IMR-90 (cell line): ENCODE measurements around the gene GGACT. TPM values are rescaled to one million over a fixed set of nuclear protein-coding genes. Genes with fewer than 3 reads are reported as not detected.

ENCODE experiments used
- ATAC-seq: fragments of 200-7000 bp; cut with Tn5 transposase; 2 replicates; pipeline ENCODE4 v1.9.1; 2020; ENCODE audit warnings: low read depth, mild to moderate bottlenecking, moderate library complexity
- BruUV-seq: library from RNA; stranded (reverse); fragments of 400-500 nt; replicated peaks from 2 replicates; lab custom pipeline; 2021; lab: Mats Ljungman, UMichigan
- CTCF ChIA-PET: fragments of 300-600 bp; formaldehyde crosslinking; extraction: SDS; loops from one replicate; lab custom pipeline; 2021; ENCODE audit warnings: antibody characterized with exemption; lab: Yijun Ruan, JAX
- POLR2A ChIA-PET: fragments of 300-600 bp; sonication (Branson Sonifier 250); formaldehyde crosslinking; loops from one replicate; lab custom pipeline; 2022; ENCODE audit warnings: antibody characterized with exemption; ENCODE audit not compliant: unreplicated experiment; lab: Charles Lee
- DNase-seq: peaks from one replicate; pipeline ENCODE4 v3.0.0; 2013
- H2AFZ ChIP-seq: replicated peaks from 2 replicates; pipeline ENCODE3; 2013; ENCODE audit warnings: low read length, mild to moderate bottlenecking; ENCODE audit not compliant: poor library complexity
- H2AK5ac ChIP-seq: 2 replicates; pipeline ENCODE4 v1.6.1; 2013; ENCODE audit warnings: low read depth, low read length, inconsistent platforms
- H2AK9ac ChIP-seq: replicated peaks from 2 replicates; pipeline ENCODE3; 2013; ENCODE audit warnings: mild to moderate bottlenecking, low read depth, low read length, moderate library complexity; ENCODE audit not compliant: poor library complexity
- H2BK120ac ChIP-seq: 2 replicates; pipeline ENCODE4 v1.6.1; 2013; ENCODE audit warnings: low read depth, low read length, inconsistent platforms
- H2BK15ac ChIP-seq: 3 replicates; pipeline ENCODE4 v1.6.1; 2013; ENCODE audit warnings: low read depth, low read length, inconsistent platforms
- H2BK20ac ChIP-seq: 2 replicates; pipeline ENCODE4 v1.6.1; 2013; ENCODE audit warnings: low read depth, mild to moderate bottlenecking, inconsistent platforms, low read length, moderate library complexity
- H2BK5ac ChIP-seq: 2 replicates; pipeline ENCODE4 v1.6.1; 2013; ENCODE audit warnings: mild to moderate bottlenecking, low read depth, low read length, inconsistent platforms; ENCODE audit not compliant: poor library complexity, severe bottlenecking
- H3K14ac ChIP-seq: replicated peaks from 2 replicates; pipeline ENCODE4 v1.6.1; 2013; ENCODE audit warnings: low read depth, low read length, inconsistent platforms
- H3K18ac ChIP-seq: 2 replicates; pipeline ENCODE4 v1.6.1; 2013; ENCODE audit warnings: low read depth, low read length, control low read depth
- H3K23ac ChIP-seq: 2 replicates; pipeline ENCODE4 v1.6.1; 2013; ENCODE audit warnings: low read depth, low read length, inconsistent platforms
- H3K27ac ChIP-seq: 2 replicates; pipeline ENCODE4 v1.5.1; 2013; ENCODE audit warnings: mild to moderate bottlenecking, control low read depth, low read length; ENCODE audit not compliant: insufficient read depth
- H3K27me3 ChIP-seq: 2 replicates; pipeline ENCODE4 v1.6.1; 2013; ENCODE audit warnings: low read length; ENCODE audit not compliant: control insufficient read depth, insufficient read depth
- H3K36me3 ChIP-seq: 2 replicates; pipeline ENCODE4 v1.6.1; 2013; ENCODE audit warnings: low read length, mixed read lengths; ENCODE audit not compliant: control insufficient read depth, insufficient read depth
- H3K4ac ChIP-seq: 2 replicates; pipeline ENCODE4 v1.6.1; 2013; ENCODE audit warnings: low read depth, low read length, inconsistent platforms
- H3K4me1 ChIP-seq: 2 replicates; pipeline ENCODE4 v1.6.1; 2013; ENCODE audit warnings: low read length, mixed read lengths; ENCODE audit not compliant: control insufficient read depth, insufficient read depth
- H3K4me2 ChIP-seq: 2 replicates; pipeline ENCODE4 v1.6.1; 2013; ENCODE audit warnings: low read depth, mild to moderate bottlenecking, control low read depth, low read length, moderate library complexity
- H3K4me3 ChIP-seq: 2 replicates; pipeline ENCODE4 v1.5.1; 2013; ENCODE audit warnings: low read depth, mild to moderate bottlenecking, control low read depth, low read length, moderate library complexity; ENCODE audit not compliant: insufficient read depth
- H3K56ac ChIP-seq: 2 replicates; pipeline ENCODE4 v1.6.1; 2013; ENCODE audit warnings: low read length, inconsistent platforms; ENCODE audit not compliant: insufficient read depth; ENCODE audit errors: extremely low read depth
- H3K79me1 ChIP-seq, 2 experiments: 2 replicates each; pipeline ENCODE4 v1.6.1; 2013; ENCODE audit warnings: low read length in 2 of 2, inconsistent platforms in 1 of 2, low read depth in 1 of 2
- H3K9ac ChIP-seq: 2 replicates; pipeline ENCODE4 v1.6.1; 2013; ENCODE audit warnings: low read depth, low read length, control low read depth
- H3K9me1 ChIP-seq: 2 replicates; pipeline ENCODE4 v1.6.1; 2013; ENCODE audit warnings: low read length, inconsistent platforms; ENCODE audit not compliant: insufficient read depth
- H3K9me3 ChIP-seq: 2 replicates; pipeline ENCODE4 v1.6.1; 2013; ENCODE audit warnings: low read length; ENCODE audit not compliant: control insufficient read depth, insufficient read depth
- H4K20me1 ChIP-seq: 2 replicates; pipeline ENCODE4 v1.6.1; 2013; ENCODE audit warnings: low read length, inconsistent platforms; ENCODE audit not compliant: insufficient read depth
- H4K5ac ChIP-seq: 2 replicates; pipeline ENCODE4 v1.6.1; 2013; ENCODE audit warnings: mild to moderate bottlenecking, low read depth, low read length, control low read depth
- H4K8ac ChIP-seq, 2 experiments: 2 replicates each; pipeline ENCODE4 v1.6.1; 2013; ENCODE audit warnings: low read depth in 2 of 2, low read length in 2 of 2, control low read depth in 1 of 2, inconsistent platforms in 1 of 2
- H4K91ac ChIP-seq: 2 replicates; pipeline ENCODE4 v1.6.1; 2013; ENCODE audit warnings: low read depth, low read length, inconsistent platforms; ENCODE audit not compliant: insufficient read depth
- CEBPB ChIP-seq: IDR thresholded peaks from 2 replicates; pipeline ENCODE4 v1.6.1; 2012; ENCODE audit warnings: low read depth, low read length, improper control_type of control experiment
- RCOR1 ChIP-seq: IDR thresholded peaks from 2 replicates; pipeline ENCODE4 v1.6.1; 2012; ENCODE audit warnings: mild to moderate bottlenecking, low read length, improper control_type of control experiment; ENCODE audit not compliant: insufficient replicate concordance
- WGBS, 2 experiments: methylation state at CpG; one replicate each; pipeline versions ENCODE4 v1.1.5 to v1.1.7; 2013; ENCODE audit warnings: missing lambda C conversion rate in 2 of 2; ENCODE audit not compliant: insufficient read length in 1 of 2; ENCODE audit errors: extremely low coverage in 2 of 2; 5-methylcytosine and 5-hydroxymethylcytosine counted together
- dilution Hi-C: fragments of 300-500 bp; cut with HindIII; formaldehyde crosslinking; loops from one replicate; pipeline ENCODE4 v1.14.3; 2018; ENCODE audit warnings: low sequenced_read_pairs; ENCODE audit not compliant: unreplicated experiment
- in situ Hi-C: fragments of 300-500 bp; cut with MboI; formaldehyde crosslinking; loops from 3 replicates; pipeline ENCODE4 v1.14.3; 2019; ENCODE audit warnings: low sequenced_read_pairs, inconsistent platforms, mixed read lengths
- intact Hi-C: fragments of 100-400 bp; cut with micrococcal nuclease; formaldehyde crosslinking; loops from 2 replicates; pipeline ENCODE4 v1.10.0; 2022
- polyA plus RNA-seq, 3 experiments: library from polyadenylated mRNA; depleted of rRNA; stranded (reverse); fragments of >200 nt; gene quantifications; 2 replicates each; pipeline ENCODE4 v1.2.3, GENCODE V29; 2012; ENCODE audit warnings: low replicate concordance in 1 of 3
- total RNA-seq: library from RNA; depleted of rRNA; stranded (reverse); fragments of >200 nt; gene quantifications from 2 replicates; pipeline ENCODE4 v1.2.3, GENCODE V29; 2012
- TF ChIP-seq, protein P1 (sequence below): fragments of 150-350 bp; IDR thresholded peaks from 2 replicates; pipeline ENCODE4 v1.6.1; 2016; ENCODE audit warnings: low read depth, mild to moderate bottlenecking, low read length, moderate library complexity, borderline replicate concordance

GGACT gene
- total and polyA plus RNA-seq, 2 of the 4 experiments (the other 2 are of a cell fraction): 2.0 to 2.6 TPM

DNA sequence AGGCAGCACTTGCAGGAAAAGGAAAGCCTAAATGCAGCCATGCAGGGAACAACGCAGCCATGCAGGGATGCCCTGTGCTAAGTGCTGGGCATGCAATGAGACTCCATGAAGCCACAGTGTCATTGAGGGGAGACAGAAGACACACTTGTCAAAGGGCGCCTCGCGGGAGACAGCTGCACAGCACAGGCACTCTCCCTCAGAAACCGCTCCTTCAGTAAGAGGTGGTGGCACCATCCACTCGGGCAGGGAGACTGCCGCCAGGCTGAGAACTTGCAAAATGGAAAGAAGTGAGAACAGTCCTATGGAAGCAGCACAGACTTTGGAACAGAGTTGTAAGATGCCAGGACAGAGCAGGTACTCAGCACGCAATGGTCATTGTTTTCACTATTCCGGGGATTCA lies 51.1 kb downstream of the GGACT start:
- H2BK15ac ChIP-seq: no peak overlapping the region
- in situ Hi-C loops: loop anchor here (10.0 kb wide), 1 partner anchor 623 kb away; no protein-coding TSS in a partner anchor
- H3K27ac ChIP-seq: no peak overlapping the region
- ChIA-PET CTCF (no interaction called here), POLR2A (no interaction called here)
- no peaks in the 10 kb centered on the region; the same call in none of the 2 replicates for H3K36me3 ChIP-seq
- H4K20me1 ChIP-seq: no peaks in the 10 kb centered on the region
- H2AK5ac ChIP-seq: no peak overlapping the region
- H3K4me2 ChIP-seq: no peak overlapping the region
- no peak for DNase-seq
- H2BK20ac ChIP-seq: no peak overlapping the region
- intact Hi-C loops: no loop called here
- no peaks in the 10 kb centered on the region; the same call in 1 of the 2 replicates for H3K9me1 ChIP-seq
- TF ChIP-seq, protein P1, sequence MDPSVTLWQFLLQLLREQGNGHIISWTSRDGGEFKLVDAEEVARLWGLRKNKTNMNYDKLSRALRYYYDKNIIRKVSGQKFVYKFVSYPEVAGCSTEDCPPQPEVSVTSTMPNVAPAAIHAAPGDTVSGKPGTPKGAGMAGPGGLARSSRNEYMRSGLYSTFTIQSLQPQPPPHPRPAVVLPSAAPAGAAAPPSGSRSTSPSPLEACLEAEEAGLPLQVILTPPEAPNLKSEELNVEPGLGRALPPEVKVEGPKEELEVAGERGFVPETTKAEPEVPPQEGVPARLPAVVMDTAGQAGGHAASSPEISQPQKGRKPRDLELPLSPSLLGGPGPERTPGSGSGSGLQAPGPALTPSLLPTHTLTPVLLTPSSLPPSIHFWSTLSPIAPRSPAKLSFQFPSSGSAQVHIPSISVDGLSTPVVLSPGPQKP: no peak
- TF ChIP-seq RCOR1: no peak
- no peak for TF ChIP-seq CEBPB
- no peak overlapping the region for H4K91ac ChIP-seq
- no peak overlapping the region for H3K9ac ChIP-seq
- no peak overlapping the region for H4K5ac ChIP-seq
- no peak overlapping the region for H2BK5ac ChIP-seq
- no peak overlapping the region for H3K23ac ChIP-seq
- no peaks in the 10 kb centered on the region for H3K27me3 ChIP-seq
- no peak for ATAC-seq
- dilution Hi-C loops: no loop called here
- H2BK120ac ChIP-seq: no peak overlapping the region
- no peak overlapping the region for H3K4me3 ChIP-seq
- BruUV-seq: no TSS peak
- no peak overlapping the region for H2AFZ ChIP-seq
- H4K8ac ChIP-seq: no peak overlapping the region
- no peak overlapping the region for H3K4ac ChIP-seq
- H3K14ac ChIP-seq: no peak overlapping the region
- peaks cover 2% of the 10 kb centered on the region; the same call in 1 of the 2 replicates for H3K4me1 ChIP-seq
- 95% methylated on average over 8 of the region's 9 CpGs; no CpG with 5 or more reads in 1 of the 2 experiments for WGBS, 2 experiments
- H3K56ac ChIP-seq: no peak overlapping the region
- no peaks in the 10 kb centered on the region for H3K79me1 ChIP-seq
- H3K9me3 ChIP-seq: no peaks in the 10 kb centered on the region
- H2AK9ac ChIP-seq: no peak overlapping the region
- no peak overlapping the region for H3K18ac ChIP-seq
